ENCODE measurements around the gene MLN. TPM values are rescaled to one million over a fixed set of nuclear protein-coding genes. Genes with fewer than 3 reads are reported as not detected.

The MLN gene
- total RNA-seq, 1 experiment from 2014 or later: not detected

DNA sequence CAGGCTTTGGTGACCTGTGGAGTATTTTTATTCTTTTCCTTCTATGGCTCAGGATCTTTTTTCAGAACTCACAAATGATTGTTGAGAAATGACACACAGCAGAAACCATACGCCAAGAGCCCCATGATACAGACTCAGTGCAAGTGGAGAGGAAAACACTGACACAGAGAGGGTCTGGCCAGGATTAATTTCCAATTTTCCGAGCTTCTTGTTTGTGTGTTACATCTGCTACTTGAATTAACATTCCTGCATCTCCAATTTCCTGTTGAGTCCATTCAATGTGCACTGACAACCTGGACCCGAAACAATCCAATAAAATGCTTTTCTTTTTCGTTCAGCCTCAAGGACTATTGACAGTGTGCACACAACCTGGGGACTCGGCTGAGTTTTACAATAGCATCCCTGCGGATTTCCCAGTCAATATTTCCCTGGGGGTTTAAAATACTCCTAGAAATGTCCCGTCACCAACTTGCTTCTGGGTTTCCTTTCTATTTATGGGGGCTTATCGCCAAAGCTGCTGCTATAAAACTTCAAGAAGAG is 4.9 kb upstream of the MLN start:
- Histone ChIP-seq H2BK20ac (ENCODE audit: low read depth, low read length, poor library complexity, severe bottlenecking) (no peak overlapping the region), H2BK15ac (ENCODE audit: low read depth, low read length) (no peak overlapping the region), H3K4me1 (ENCODE audit: insufficient read depth, low read length) (peaks cover 19% of the 10 kb centered on the region; the same call in 1 of the 2 replicates), H2BK120ac (ENCODE audit: low read depth, low read length, poor library complexity, severe bottlenecking) (no peak overlapping the region), H3K27me3 (ENCODE audit: insufficient read depth, low read length) (no peaks in the 10 kb centered on the region), H2AK5ac (ENCODE audit: insufficient read length, low read length) (no peak overlapping the region), H4K5ac (ENCODE audit: insufficient read length, low read depth, low read length) (no peak overlapping the region), H4K20me1 (ENCODE audit: control insufficient read depth, insufficient read depth, insufficient read length) (no peaks in the 10 kb centered on the region), H3K18ac (ENCODE audit: insufficient read length, low read depth, low read length) (no peak overlapping the region), H3K4me2 (ENCODE audit: insufficient read depth, insufficient read length, low read length) (no peak overlapping the region), H3K23ac (ENCODE audit: insufficient read length, low read depth, low read length) (no peak overlapping the region), H2BK12ac (ENCODE audit: insufficient read length, low read depth, low read length) (no peak overlapping the region), H3T11ph (ENCODE audit: low read length) (no peak overlapping the region), H3K79me1 (ENCODE audit: insufficient read depth, low read depth, low read length, poor library complexity, severe bottlenecking) (no peaks in the 10 kb centered on the region), H3K4ac (ENCODE audit: low read depth, low read length) (no peak overlapping the region), H4K8ac (replicated peaks; ENCODE audit: insufficient read length, low read depth, low read length) (no peak overlapping the region), H3K27ac (ENCODE audit: insufficient read length, low read depth, low read length) (no peak overlapping the region), H3K79me2 (ENCODE audit: insufficient read depth, low read length) (no peaks in the 10 kb centered on the region), H3K9ac (ENCODE audit: extremely low read depth, insufficient read length, low read length) (no peak overlapping the region), H3K56ac (ENCODE audit: insufficient read length, low read depth, low read length) (no peak overlapping the region), H3K9me3 (ENCODE audit: control insufficient read depth, low read depth, low read length) (no peaks in the 10 kb centered on the region), H4K91ac (ENCODE audit: insufficient read length, low read depth, low read length) (no peak overlapping the region), H2AFZ (ENCODE audit: low read length) (no peak overlapping the region), H3K14ac (ENCODE audit: insufficient read depth, low read length) (no peak overlapping the region), H2BK5ac (ENCODE audit: insufficient read length, low read length) (no peak overlapping the region), H3K23me2 (ENCODE audit: insufficient read length, low read depth, low read length, poor library complexity, severe bottlenecking) (no peaks in the 10 kb centered on the region)
- Mint-ChIP-seq H3K4me1 (peaks cover 64 to 77% of the 10 kb centered on the region in 2 experiments), H3K27me3 (ENCODE audit: low read depth) (peaks cover 5% of the 10 kb centered on the region; the same call in 1 of the 2 replicates), H3K27ac (peak overlapping the region in 2 of 3 experiments; percentile 3 to 95; a peak in 3 of 7 replicates), H3K36me3 (ENCODE audit: insufficient read depth in 1 of 3, low read depth in 3 of 3) (no peaks in the 10 kb centered on the region), H3K9me3 (no peaks in the 10 kb centered on the region; a peak in 2 of 5 replicates), H3K4me3 (peak overlapping the region in 1 of 2 experiments; percentile 6; a peak in 1 of 5 replicates)
- TF ChIP-seq, protein P1, sequence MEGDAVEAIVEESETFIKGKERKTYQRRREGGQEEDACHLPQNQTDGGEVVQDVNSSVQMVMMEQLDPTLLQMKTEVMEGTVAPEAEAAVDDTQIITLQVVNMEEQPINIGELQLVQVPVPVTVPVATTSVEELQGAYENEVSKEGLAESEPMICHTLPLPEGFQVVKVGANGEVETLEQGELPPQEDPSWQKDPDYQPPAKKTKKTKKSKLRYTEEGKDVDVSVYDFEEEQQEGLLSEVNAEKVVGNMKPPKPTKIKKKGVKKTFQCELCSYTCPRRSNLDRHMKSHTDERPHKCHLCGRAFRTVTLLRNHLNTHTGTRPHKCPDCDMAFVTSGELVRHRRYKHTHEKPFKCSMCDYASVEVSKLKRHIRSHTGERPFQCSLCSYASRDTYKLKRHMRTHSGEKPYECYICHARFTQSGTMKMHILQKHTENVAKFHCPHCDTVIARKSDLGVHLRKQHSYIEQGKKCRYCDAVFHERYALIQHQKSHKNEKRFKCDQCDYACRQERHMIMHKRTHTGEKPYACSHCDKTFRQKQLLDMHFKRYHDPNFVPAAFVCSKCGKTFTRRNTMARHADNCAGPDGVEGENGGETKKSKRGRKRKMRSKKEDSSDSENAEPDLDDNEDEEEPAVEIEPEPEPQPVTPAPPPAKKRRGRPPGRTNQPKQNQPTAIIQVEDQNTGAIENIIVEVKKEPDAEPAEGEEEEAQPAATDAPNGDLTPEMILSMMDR (conservative IDR thresholded peaks at IDR 0.05): no peak
- no CpG with 5 or more reads among the region's 8 CpGs for WGBS (ENCODE audit: extremely low coverage, insufficient read length, low lambda C conversion rate)
- no peak for DNase-seq

Measured in H9 (cell line).